BLaER1 (cell line): ENCODE results near the gene DGKQ.

Source experiments
- H3K27ac ChIP-seq: shearing (Covaris generic); formaldehyde crosslinking; 2 replicates; pipeline ENCODE4 v1.8.1; 2022
- H3K27me3 ChIP-seq: shearing (Covaris generic); formaldehyde crosslinking; 2 replicates; pipeline ENCODE4 v1.8.1; 2022
- H3K36me3 ChIP-seq: shearing (Covaris generic); formaldehyde crosslinking; 2 replicates; pipeline ENCODE4 v1.8.1; 2022
- H3K4me1 ChIP-seq: shearing (Covaris generic); formaldehyde crosslinking; 2 replicates; pipeline ENCODE4 v1.8.1; 2022
- H3K4me2 ChIP-seq: shearing (Covaris generic); formaldehyde crosslinking; 2 replicates; pipeline ENCODE4 v1.8.1; 2022
- H3K4me3 ChIP-seq: shearing (Covaris generic); formaldehyde crosslinking; 2 replicates; pipeline ENCODE4 v1.8.1; 2022
- H3K9ac ChIP-seq: shearing (Covaris generic); formaldehyde crosslinking; 2 replicates; pipeline ENCODE4 v1.8.1; 2022
- H3K9me3 ChIP-seq: shearing (Covaris generic); formaldehyde crosslinking; 2 replicates; pipeline ENCODE4 v1.8.1; 2022
- H4K20me1 ChIP-seq: shearing (Covaris generic); formaldehyde crosslinking; 2 replicates; pipeline ENCODE4 v1.8.1; 2022
- Cebpa-rat ChIP-seq: shearing (Covaris generic); IDR thresholded peaks from 2 replicates; pipeline ENCODE4 v1.8.1; 2022

The DGKQ gene

DNA sequence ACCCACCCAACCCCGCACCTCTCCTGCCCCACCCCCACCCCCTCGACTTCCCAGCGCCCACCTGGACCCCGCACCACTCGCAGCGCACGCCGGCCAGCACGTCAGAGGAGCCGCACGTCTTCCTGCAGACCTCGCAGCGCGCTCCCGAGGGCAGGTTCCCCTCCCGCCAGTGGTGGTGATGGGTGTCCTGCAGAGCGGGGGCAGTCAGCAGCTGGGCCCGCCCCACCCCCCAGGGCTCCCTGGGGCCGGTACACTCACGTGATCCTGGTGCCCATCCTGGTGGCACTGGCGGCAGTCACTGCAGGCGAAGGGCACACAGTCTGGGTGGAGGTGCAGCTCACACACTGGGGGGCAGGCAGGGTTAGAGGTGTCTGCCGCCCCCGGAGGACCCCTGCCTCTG lies 5.1 kb downstream of the DGKQ start:
- peaks cover 35% of the 10 kb centered on the region for H3K4me1 ChIP-seq
- peaks cover 53% of the 10 kb centered on the region for H4K20me1 ChIP-seq
- H3K9ac ChIP-seq: no peak overlapping the region
- TF ChIP-seq Cebpa-rat: no peak
- H3K36me3 ChIP-seq: peaks cover 66% of the 10 kb centered on the region
- 0 out of 2 replicates have a peak overlapping the region, but pooled peaks have one; percentile 26 for H3K27ac ChIP-seq
- no peak overlapping the region for H3K4me3 ChIP-seq
- peak overlapping the region; percentile 30 for H3K4me2 ChIP-seq
- H3K27me3 ChIP-seq: no peaks in the 10 kb centered on the region
- no peaks in the 10 kb centered on the region for H3K9me3 ChIP-seq

GRCh38 chr4:967113-968104 lies 6.0 kb downstream of the DGKQ start:
- H3K4me3 ChIP-seq: no peak overlapping the region
- peaks cover 45% of the 10 kb centered on the region for H4K20me1 ChIP-seq
- TF ChIP-seq Cebpa-rat: no peak

GRCh38 chr4:966266-967112 lies 6.9 kb downstream of the DGKQ start:
- Histone ChIP-seq H3K9me3 (no peaks in the 10 kb centered on the region), H3K9ac (no peak overlapping the region), H3K4me2 (no peak overlapping the region), H3K36me3 (peaks cover 83% of the 10 kb centered on the region), H3K4me1 (peaks cover 21% of the 10 kb centered on the region), H3K27me3 (no peaks in the 10 kb centered on the region), H4K20me1 (peaks cover 36% of the 10 kb centered on the region), H3K27ac (no peak overlapping the region), H3K4me3 (no peak overlapping the region)
- no peak for TF ChIP-seq Cebpa-rat

More at GRCh38 chr4:967113-968104, 6.0 kb downstream of the DGKQ start:
- Histone ChIP-seq H3K4me2 (no peak overlapping the region), H3K27ac (no peak overlapping the region), H3K9me3 (no peaks in the 10 kb centered on the region), H3K36me3 (peaks cover 74% of the 10 kb centered on the region), H3K4me1 (peaks cover 30% of the 10 kb centered on the region), H3K27me3 (no peaks in the 10 kb centered on the region), H3K9ac (no peak overlapping the region)

DNA sequence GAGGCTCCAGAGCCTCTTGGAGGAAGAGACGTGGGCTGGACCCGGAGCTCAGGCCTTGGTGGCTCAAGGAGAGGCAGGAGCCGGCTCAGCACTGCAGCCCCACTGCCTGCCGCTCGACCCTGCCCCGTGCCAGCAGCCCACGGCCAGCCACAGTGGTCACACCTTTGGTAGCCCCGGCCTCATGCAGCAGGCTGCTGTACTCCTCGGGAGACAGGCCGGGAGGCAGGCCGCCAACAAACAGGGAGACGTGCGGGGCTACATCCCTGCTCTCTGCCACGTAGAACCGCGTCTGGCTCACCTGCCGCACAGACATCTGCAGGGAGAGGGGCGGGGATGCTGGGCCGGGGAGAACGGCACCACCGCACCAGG lies 7.6 kb downstream of the DGKQ start:
- no peak overlapping the region for H3K4me3 ChIP-seq
- peaks cover 85% of the 10 kb centered on the region for H3K36me3 ChIP-seq
- H4K20me1 ChIP-seq: peaks cover 29% of the 10 kb centered on the region
- H3K4me1 ChIP-seq: peaks cover 16% of the 10 kb centered on the region
- no peak overlapping the region for H3K4me2 ChIP-seq
- H3K9me3 ChIP-seq: no peaks in the 10 kb centered on the region
- no peaks in the 10 kb centered on the region for H3K27me3 ChIP-seq
- H3K9ac ChIP-seq: no peak overlapping the region
- TF ChIP-seq Cebpa-rat: no peak
- no peak overlapping the region for H3K27ac ChIP-seq

- peaks cover 85% of the 10 kb centered on the region for H3K36me3 ChIP-seq
- peaks cover 27% of the 10 kb centered on the region for H4K20me1 ChIP-seq
- no peaks in the 10 kb centered on the region for H3K9me3 ChIP-seq
Measured at GRCh38 chr4:965048-965765, 8.2 kb downstream of the DGKQ start.

DNA sequence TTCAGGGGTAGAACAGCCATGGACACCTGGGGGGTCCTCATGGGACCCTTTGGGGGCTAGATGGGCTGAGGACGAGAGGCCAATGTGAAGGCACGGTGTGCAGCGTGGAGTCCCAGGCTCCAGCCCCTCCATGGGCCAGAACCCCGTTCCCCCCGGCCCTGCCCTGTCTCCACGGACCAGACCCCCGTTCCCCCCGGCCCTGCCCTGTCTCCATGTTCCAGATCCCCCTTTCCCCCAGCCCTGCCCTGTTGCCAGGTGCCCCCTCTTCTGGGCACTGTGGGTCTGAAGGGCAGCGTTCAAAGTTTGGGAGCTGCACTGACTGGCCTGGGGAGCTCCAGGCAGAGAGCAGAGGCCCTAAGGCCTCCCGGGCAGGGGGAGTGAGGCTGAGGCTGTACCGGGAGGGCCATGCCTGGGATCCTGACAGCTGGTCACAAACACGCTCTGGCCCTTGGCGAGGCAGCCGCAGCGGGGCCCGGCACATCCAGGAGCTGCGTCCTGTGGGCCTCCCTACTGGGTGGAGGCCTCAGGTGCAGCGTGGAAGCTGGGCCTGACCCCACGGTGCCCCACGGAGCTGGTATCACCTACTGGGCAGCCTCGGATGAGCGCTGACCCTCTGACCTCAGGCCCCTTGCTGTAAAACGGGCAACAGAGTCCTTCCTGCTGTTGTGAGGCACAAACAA lies 8.9 kb downstream of the DGKQ start:
- no peak overlapping the region for H3K9ac ChIP-seq
- H3K36me3 ChIP-seq: peaks cover 88% of the 10 kb centered on the region
- no peak overlapping the region for H3K27ac ChIP-seq
- no peak overlapping the region for H3K4me2 ChIP-seq
- no peak for TF ChIP-seq Cebpa-rat
- no peaks in the 10 kb centered on the region for H3K9me3 ChIP-seq
- peaks cover 30% of the 10 kb centered on the region for H4K20me1 ChIP-seq
- H3K27me3 ChIP-seq: no peaks in the 10 kb centered on the region
- peaks cover 13% of the 10 kb centered on the region for H3K4me1 ChIP-seq
- no peak overlapping the region for H3K4me3 ChIP-seq

More at GRCh38 chr4:965048-965765, 8.2 kb downstream of the DGKQ start:
- H3K4me2 ChIP-seq: no peak overlapping the region
- no peak overlapping the region for H3K27ac ChIP-seq
- TF ChIP-seq Cebpa-rat: no peak
- H3K4me3 ChIP-seq: no peak overlapping the region
- H3K4me1 ChIP-seq: peaks cover 16% of the 10 kb centered on the region
- H3K27me3 ChIP-seq: no peaks in the 10 kb centered on the region
- H3K9ac ChIP-seq: no peak overlapping the region

- no peak overlapping the region for H3K9ac ChIP-seq
- TF ChIP-seq Cebpa-rat: no peak
- H3K4me2 ChIP-seq: no peak overlapping the region
- peaks cover 93% of the 10 kb centered on the region for H3K36me3 ChIP-seq
- no peaks in the 10 kb centered on the region for H3K27me3 ChIP-seq
- no peak overlapping the region for H3K4me3 ChIP-seq
- peaks cover 4% of the 10 kb centered on the region for H3K4me1 ChIP-seq
- H3K9me3 ChIP-seq: no peaks in the 10 kb centered on the region
- H4K20me1 ChIP-seq: peaks cover 32% of the 10 kb centered on the region
- 0 out of 2 replicates have a peak overlapping the region, but pooled peaks have one; percentile 6 for H3K27ac ChIP-seq
Measured at GRCh38 chr4:963276-964225, 9.8 kb downstream of the DGKQ start.
